H1 (cell line): ENCODE results near the gene BTNL8. TPM values are rescaled to one million over a fixed set of nuclear protein-coding genes. Genes with fewer than 3 reads are reported as not detected.

Experiments used
- CTCF ChIA-PET: fragments of 300-600 bp; sonication (Branson Sonifier 250); formaldehyde crosslinking; loops from one replicate; lab custom pipeline; 2021; ENCODE audit not compliant: partially characterized antibody; lab: Charles Lee
- POLR2A ChIA-PET: fragments of 300-600 bp; sonication (Branson Sonifier 250); formaldehyde crosslinking; loops from one replicate; lab custom pipeline; 2021; ENCODE audit warnings: inconsistent platforms; ENCODE audit not compliant: partially characterized antibody; lab: Charles Lee
- DNase-seq, 2 experiments: peaks; one replicate each; pipeline versions ENCODE4 v3.0.0 to v3.0.0-alpha.2; 2010 to 2022; ENCODE audit warnings: low spot score in 2 of 2, low read depth in 1 of 2, mixed read lengths in 1 of 2
- FAIRE-seq: peaks from 2 replicates; lab custom pipeline; 2011; peaks lifted over from hg19 to GRCh38; lab: Jason Lieb, UNC
- H2AFZ ChIP-seq: 2 replicates; pipeline ENCODE4 v1.8.1; 2012; ENCODE audit warnings: low read length, inconsistent platforms
- H2AK5ac ChIP-seq: 2 replicates; pipeline ENCODE4 v1.6.1; 2013; ENCODE audit warnings: low read depth, low read length
- H2BK120ac ChIP-seq: replicated peaks from 2 replicates; pipeline ENCODE3; 2013; ENCODE audit warnings: low read depth, low read length, inconsistent platforms
- H2BK12ac ChIP-seq: 2 replicates; pipeline ENCODE4 v1.6.1; 2013; ENCODE audit warnings: low read depth, low read length
- H2BK15ac ChIP-seq: 2 replicates; pipeline ENCODE4 v1.6.1; 2013; ENCODE audit warnings: low read length
- H2BK20ac ChIP-seq: 2 replicates; pipeline ENCODE4 v1.6.1; 2013; ENCODE audit warnings: low read length
- H2BK5ac ChIP-seq: 2 replicates; pipeline ENCODE4 v1.6.1; 2013; ENCODE audit warnings: low read depth, low read length
- H3K14ac ChIP-seq: 2 replicates; pipeline ENCODE4 v1.6.1; 2013; ENCODE audit warnings: inconsistent platforms; ENCODE audit not compliant: insufficient read length
- H3K18ac ChIP-seq: 2 replicates; pipeline ENCODE4 v1.6.1; 2013; ENCODE audit warnings: low read length; ENCODE audit errors: extremely low read depth
- H3K23ac ChIP-seq: 2 replicates; pipeline ENCODE4 v1.6.1; 2013; ENCODE audit warnings: inconsistent platforms; ENCODE audit not compliant: insufficient read length
- H3K23me2 ChIP-seq: 2 replicates; pipeline ENCODE4 v1.6.1; 2013; ENCODE audit warnings: low read depth, low read length
- H3K27ac ChIP-seq: 2 replicates; pipeline ENCODE4 v1.6.1; 2011; ENCODE audit warnings: low read depth, low read length, inconsistent platforms
- H3K27me3 ChIP-seq, 4 experiments: replicated peaks in 1 of 4; 1 replicate in 1 of 4; 2 replicates in 3 of 4; pipeline versions ENCODE4 v1.6.1 to v1.8.1; 2011 to 2013; ENCODE audit warnings: low read length in 3 of 4, mild to moderate bottlenecking in 3 of 4, inconsistent platforms in 2 of 4, mixed read lengths in 2 of 4, moderate library complexity in 1 of 4; ENCODE audit not compliant: control insufficient read depth in 3 of 4, insufficient read depth in 3 of 4; ENCODE audit errors: extremely low read depth in 1 of 4
- H3K36me3 ChIP-seq, 4 experiments: 2 replicates each; pipeline versions ENCODE4 v1.6.1 to v1.8.1; 2011 to 2013; ENCODE audit warnings: mild to moderate bottlenecking in 4 of 4, low read length in 3 of 4, moderate library complexity in 2 of 4, control low read depth in 1 of 4, inconsistent platforms in 1 of 4; ENCODE audit not compliant: insufficient read depth in 4 of 4, control insufficient read depth in 2 of 4
- H3K4ac ChIP-seq: replicated peaks from 2 replicates; pipeline ENCODE3; 2013; ENCODE audit warnings: low read length, low read depth, mixed read lengths, inconsistent platforms; ENCODE audit not compliant: insufficient read length
- H3K4me1 ChIP-seq, 4 experiments: replicated peaks in 1 of 4; 1 replicate in 1 of 4; 2 replicates in 3 of 4; pipeline versions ENCODE4 v1.6.1 to v1.8.1; 2011 to 2013; ENCODE audit warnings: low read length in 3 of 4, inconsistent platforms in 2 of 4, mixed read lengths in 1 of 4; ENCODE audit not compliant: insufficient read depth in 4 of 4, control insufficient read depth in 3 of 4
- H3K4me2 ChIP-seq, 2 experiments: 2 replicates each; pipeline versions ENCODE4 v1.6.1 to v1.8.1; 2011 to 2013; ENCODE audit warnings: low read depth in 2 of 2, low read length in 2 of 2, control low read depth in 1 of 2, inconsistent platforms in 1 of 2, mild to moderate bottlenecking in 1 of 2; ENCODE audit not compliant: insufficient read depth in 1 of 2
- H3K4me3 ChIP-seq, 4 experiments: fragments of 200-600, 300-600 bp in 1 of 4; sonication (generic), shearing (Covaris generic), sonication (Bioruptor Twin) in 1 of 4; 2 replicates each; pipeline versions ENCODE4 v1.5.1 to v1.8.1; 2011 to 2016; ENCODE audit warnings: low read length in 4 of 4, low read depth in 3 of 4, control low read depth in 2 of 4, inconsistent platforms in 2 of 4, mild to moderate bottlenecking in 2 of 4, mixed read lengths in 1 of 4, moderate library complexity in 1 of 4; ENCODE audit not compliant: insufficient read depth in 2 of 4; ENCODE audit errors: extremely low read depth in 1 of 4
- H3K56ac ChIP-seq: replicated peaks from 2 replicates; pipeline ENCODE3; 2013; ENCODE audit warnings: low read depth, mild to moderate bottlenecking, mixed read lengths, low read length, inconsistent platforms; ENCODE audit not compliant: insufficient read length
- H3K79me1 ChIP-seq: 2 replicates; pipeline ENCODE4 v1.6.1; 2013; ENCODE audit warnings: low read depth, low read length, control low read depth
- H3K79me2 ChIP-seq, 2 experiments: 2 replicates each; pipeline versions ENCODE4 v1.6.1 to v1.8.1; 2012 to 2013; ENCODE audit warnings: low read length in 2 of 2, mild to moderate bottlenecking in 2 of 2, inconsistent platforms in 1 of 2; ENCODE audit not compliant: insufficient read depth in 2 of 2, control insufficient read depth in 1 of 2
- H3K9ac ChIP-seq, 4 experiments: replicated peaks in 1 of 4; 1 replicate in 1 of 4; 2 replicates in 3 of 4; pipeline versions ENCODE4 v1.6.1 to v1.8.1; 2011 to 2013; ENCODE audit warnings: low read depth in 3 of 4, low read length in 3 of 4, control low read depth in 2 of 4, mild to moderate bottlenecking in 2 of 4, moderate library complexity in 2 of 4, inconsistent platforms in 1 of 4; ENCODE audit errors: extremely low read depth in 1 of 4
- H3K9me3 ChIP-seq, 2 experiments: 2 replicates each; pipeline versions ENCODE4 v1.6.1 to v1.8.1; 2012 to 2013; ENCODE audit warnings: mild to moderate bottlenecking in 2 of 2, moderate library complexity in 2 of 2, control low read depth in 1 of 2, inconsistent platforms in 1 of 2, low read depth in 1 of 2, low read length in 1 of 2, mixed read lengths in 1 of 2; ENCODE audit not compliant: insufficient read depth in 2 of 2
- H4K20me1 ChIP-seq, 2 experiments: replicated peaks in 1 of 2; 2 replicates each; pipeline versions ENCODE3 to v1.8.1; 2011 to 2013; ENCODE audit warnings: inconsistent platforms in 2 of 2, low read length in 2 of 2, mild to moderate bottlenecking in 1 of 2; ENCODE audit not compliant: insufficient read depth in 2 of 2, control insufficient read depth in 1 of 2
- H4K5ac ChIP-seq: 2 replicates; pipeline ENCODE4 v1.6.1; 2013; ENCODE audit warnings: low read length, low read depth, mixed read lengths, inconsistent platforms; ENCODE audit not compliant: insufficient read length
- H4K8ac ChIP-seq: 2 replicates; pipeline ENCODE4 v1.8.0; 2013; ENCODE audit warnings: mild to moderate bottlenecking, moderate library complexity, low read length, inconsistent platforms; ENCODE audit not compliant: insufficient read depth; ENCODE audit errors: extremely low read depth
- H4K91ac ChIP-seq: replicated peaks from 2 replicates; pipeline ENCODE3; 2013; ENCODE audit warnings: low read length, mixed read lengths, inconsistent platforms; ENCODE audit not compliant: insufficient read length
- GABPA ChIP-seq: IDR thresholded peaks from 2 replicates; pipeline ENCODE4 v1.6.1; 2011; ENCODE audit warnings: mild to moderate bottlenecking, low read length, moderate library complexity, borderline replicate concordance; ENCODE audit not compliant: insufficient read depth
- HDAC6 ChIP-seq: IDR thresholded peaks from one replicate; pipeline ENCODE4 v1.7.1; 2012; ENCODE audit warnings: low read depth, mild to moderate bottlenecking, inconsistent platforms, low read length, moderate library complexity
- NANOG ChIP-seq: IDR thresholded peaks from 2 replicates; pipeline ENCODE4 v1.6.1; 2011; ENCODE audit warnings: low read length, low read depth, mild to moderate bottlenecking, inconsistent platforms; ENCODE audit not compliant: insufficient read depth, poor library complexity, severe bottlenecking
- PHF8 ChIP-seq: fragments of 200-600 bp; sonication (generic); conservative IDR thresholded peaks from 2 replicates; pipeline ENCODE4 v1.7.1; 2012; ENCODE audit warnings: low read depth, mild to moderate bottlenecking, inconsistent platforms, low read length, moderate library complexity
- POLR2A ChIP-seq, 2 experiments: IDR thresholded peaks; 1 replicate in 1 of 2; 2 replicates in 1 of 2; pipeline ENCODE4 v1.6.1; 2011; ENCODE audit warnings: low read depth in 2 of 2, low read length in 2 of 2, mild to moderate bottlenecking in 2 of 2; ENCODE audit errors: control extremely low read depth in 1 of 2
- POLR2AphosphoS5 ChIP-seq: IDR thresholded peaks from 2 replicates; pipeline ENCODE4 v1.6.1; 2011; ENCODE audit warnings: low read depth, low read length
- POU5F1 ChIP-seq: IDR thresholded peaks from 2 replicates; pipeline ENCODE4 v1.6.1; 2011; ENCODE audit warnings: low read depth, mild to moderate bottlenecking, low read length, moderate library complexity
- RFX5 ChIP-seq: IDR thresholded peaks from 2 replicates; pipeline ENCODE4 v1.6.1; 2011; ENCODE audit warnings: low read depth, low read length, improper control_type of control experiment, borderline replicate concordance
- SP1 ChIP-seq: IDR thresholded peaks from 2 replicates; pipeline ENCODE4 v1.6.1; 2011; ENCODE audit warnings: low read depth, low read length
- TAF1 ChIP-seq: IDR thresholded peaks from 2 replicates; pipeline ENCODE4 v1.6.1; 2011; ENCODE audit warnings: mild to moderate bottlenecking, low read depth, low read length
- TAF7 ChIP-seq: optimal IDR thresholded peaks from 2 replicates; pipeline ENCODE3; 2011; ENCODE audit warnings: low read depth, mild to moderate bottlenecking, inconsistent platforms, low read length, moderate library complexity, borderline replicate concordance
- YY1 ChIP-seq: IDR thresholded peaks from 2 replicates; pipeline ENCODE4 v1.6.1; 2011; ENCODE audit warnings: low read depth, mild to moderate bottlenecking, low read length
- WGBS, 2 experiments: shearing (Covaris generic) in 1 of 2; methylation state at CpG; one replicate each; pipeline versions ENCODE4 v1.1.6 to v1.1.7; 2013 to 2015; ENCODE audit warnings: low lambda C conversion rate in 2 of 2, mixed read lengths in 2 of 2, inconsistent platforms in 1 of 2, low coverage in 1 of 2, missing lambda C conversion rate in 1 of 2; ENCODE audit not compliant: insufficient replicate concordance in 2 of 2, insufficient coverage in 1 of 2, insufficient read length in 1 of 2; ENCODE audit errors: extremely low coverage in 1 of 2, missing lambda C conversion rate in 1 of 2; 5-methylcytosine and 5-hydroxymethylcytosine counted together
- polyA plus RNA-seq, 7 experiments: library from polyadenylated mRNA; depleted of rRNA in 3 of 7; stranded (reverse) in 5 of 7; unstranded in 2 of 7; fragments of >200 nt in 5 of 7; fragments of 200-250 nt in 2 of 7; gene quantifications; 1 replicate in 5 of 7; 2 replicates in 1 of 7; 4 replicates in 1 of 7; pipeline versions ENCODE4 v1.2.1 to v1.2.3, GENCODE V29; 2011 to 2013; ENCODE audit warnings: missing spikeins in 2 of 7, mixed read lengths in 2 of 7
- total RNA-seq: library from RNA; stranded (reverse); fragmentation: NEBNext Ultra II Directional; extraction: Animal tissue kit (Norgen Biotek cat#: 25700); gene quantifications from 2 replicates; pipeline ENCODE4 v1.2.1, GENCODE V29; 2021

BTNL8 gene
- total and polyA plus RNA-seq, 2 of the 8 experiments (the other 6 are each of a cell fraction or from before 2014, with no cell fraction given) = 0.32 to 0.48 TPM

GRCh38 chr5:180852495-180852894 is 46.5 kb upstream of the BTNL8 start:
- ChIA-PET CTCF (interaction anchor here (0.8 to 1.1 kb wide), 2 partner anchors 27 to 68 kb away, joined by 3 to 5 read pairs; no protein-coding TSS in a partner anchor), POLR2A (interaction anchor here (0.7 to 4.1 kb wide), 3 partner anchors 11 to 286 kb away, joined by 3 to 12 read pairs (median 3); no protein-coding TSS in a partner anchor)
- FAIRE-seq (no peak), DNase-seq (no peak)
- H3K4me3 ChIP-seq = no peak overlapping the region
- H2BK5ac ChIP-seq = no peak overlapping the region
- no peak overlapping the region for H4K8ac ChIP-seq
- H4K5ac ChIP-seq = no peak overlapping the region
- H3K36me3 ChIP-seq = peaks cover 25 to 68% (median 41%) of the 10 kb centered on the region in 4 experiments
- peaks cover 0 to 17% of the 10 kb centered on the region in 2 experiments; a peak in 2 of 4 replicates for H3K79me2 ChIP-seq
- no peak overlapping the region for H3K9ac ChIP-seq
- WGBS, 2 experiments = 97% methylated on average over 3 of the region's 4 CpGs; no CpG with 5 or more reads in 1 of the 2 experiments
- H3K79me1 ChIP-seq = no peaks in the 10 kb centered on the region; the same call in 1 of the 2 replicates
- H2AFZ ChIP-seq = no peak overlapping the region
- H3K27ac ChIP-seq = no peak overlapping the region
- H3K4me1 ChIP-seq = no peaks in the 10 kb centered on the region
- H2BK120ac ChIP-seq = no peak overlapping the region
- no peak overlapping the region for H2BK12ac ChIP-seq
- H4K91ac ChIP-seq = no peak overlapping the region
- H3K27me3 ChIP-seq = no peaks in the 10 kb centered on the region
- H2BK20ac ChIP-seq = no peak overlapping the region
- no peaks in the 10 kb centered on the region for H3K23me2 ChIP-seq
- H3K9me3 ChIP-seq = peaks cover 46 to 54% of the 10 kb centered on the region in 2 experiments
- H2BK15ac ChIP-seq = no peak overlapping the region
- TF ChIP-seq POLR2A (IDR thresholded peaks at IDR 0.05; ENCODE audit: control extremely low read depth in 1 of 2, low read depth in 2 of 2, low read length in 2 of 2) = no peak
- no peak for TF ChIP-seq TAF1
- TF ChIP-seq RFX5 = no peak
- no peak for TF ChIP-seq POLR2AphosphoS5
- no peak for TF ChIP-seq GABPA
- TF ChIP-seq TAF7 = no peak
- no peak for TF ChIP-seq NANOG
- no peak for TF ChIP-seq HDAC6
- no peak for TF ChIP-seq YY1
- TF ChIP-seq PHF8 = no peak
- TF ChIP-seq POU5F1 = no peak
- no peak for TF ChIP-seq SP1
- no peak overlapping the region for H3K4me2 ChIP-seq
- H3K56ac ChIP-seq = no peak overlapping the region
- no peak overlapping the region for H3K4ac ChIP-seq
- no peak overlapping the region for H3K14ac ChIP-seq
- H3K23ac ChIP-seq = no peak overlapping the region
- H2AK5ac ChIP-seq = no peak overlapping the region
- no peak overlapping the region for H3K18ac ChIP-seq
- H4K20me1 ChIP-seq = peaks cover 0 to 2% of the 10 kb centered on the region in 2 experiments
